ENCODE results near the gene FAM78A.
A peak's percentile ranks its signal among the peaks of the same experiment; 100 is the strongest.

The FAM78A gene

DNA sequence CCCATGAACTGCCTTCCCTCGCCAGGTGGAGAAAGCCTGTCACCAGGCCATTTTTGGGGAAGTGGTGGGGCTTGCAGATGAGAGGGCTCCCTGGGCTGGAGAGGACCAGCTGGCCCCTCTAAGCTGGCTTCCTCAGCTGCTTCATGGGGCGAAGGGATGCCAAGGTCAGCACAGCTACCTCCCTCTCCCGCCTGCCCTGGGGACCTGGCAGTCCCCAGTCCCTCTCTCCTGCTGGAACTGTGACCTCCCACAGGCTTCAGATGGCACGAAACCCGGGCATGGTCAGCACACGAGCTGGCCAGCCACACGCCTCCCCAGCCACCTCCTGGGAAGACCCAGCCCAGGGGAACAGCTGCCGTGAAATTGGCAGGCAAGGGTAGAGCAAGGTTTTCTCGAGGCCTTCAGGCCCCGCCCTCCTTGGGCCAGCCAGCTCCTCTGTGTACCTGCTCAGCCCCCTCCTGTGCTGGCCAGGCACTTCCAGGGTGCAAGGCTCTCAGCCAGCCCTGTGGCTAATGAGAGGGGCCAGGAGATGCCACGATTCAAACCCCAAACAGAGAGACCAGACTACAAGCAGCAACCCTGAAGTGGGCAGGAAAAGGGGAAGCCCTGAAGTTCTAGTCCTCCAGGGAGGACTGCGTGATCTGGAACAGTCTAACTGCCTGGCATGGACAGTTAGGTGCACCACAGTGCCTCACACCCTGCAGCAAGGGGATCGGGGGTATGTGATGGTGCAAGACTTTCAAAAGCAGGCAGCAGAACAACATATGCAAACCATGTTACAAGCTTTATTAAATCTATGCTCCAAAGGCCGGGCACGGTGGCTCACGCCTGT is 26.1 kb upstream of the FAM78A start:
- no peak for DNase-seq

GRCh38 chr9:131300444-131300843 is 24.1 kb upstream of the FAM78A start:
- no peak for DNase-seq

DNA sequence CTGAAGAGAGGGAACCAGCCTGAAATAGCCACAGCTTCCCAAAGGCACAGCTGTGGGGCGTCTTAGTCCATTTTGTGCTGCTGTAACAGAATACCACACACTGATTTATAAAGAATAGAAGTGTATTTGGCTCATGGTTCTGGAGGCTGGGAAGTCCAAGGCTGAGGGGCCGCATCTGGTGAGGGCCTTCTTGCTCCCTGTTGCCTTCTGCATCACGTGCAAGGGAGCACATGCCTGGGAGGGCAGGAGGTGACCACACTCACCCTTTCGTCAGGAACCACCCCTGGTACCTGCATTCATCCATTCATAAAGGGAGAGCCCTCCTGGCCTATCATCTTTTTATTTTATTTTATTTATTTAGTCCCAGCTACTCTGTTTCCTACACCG is 23.6 kb upstream of the FAM78A start:
- no peak for DNase-seq

DNA sequence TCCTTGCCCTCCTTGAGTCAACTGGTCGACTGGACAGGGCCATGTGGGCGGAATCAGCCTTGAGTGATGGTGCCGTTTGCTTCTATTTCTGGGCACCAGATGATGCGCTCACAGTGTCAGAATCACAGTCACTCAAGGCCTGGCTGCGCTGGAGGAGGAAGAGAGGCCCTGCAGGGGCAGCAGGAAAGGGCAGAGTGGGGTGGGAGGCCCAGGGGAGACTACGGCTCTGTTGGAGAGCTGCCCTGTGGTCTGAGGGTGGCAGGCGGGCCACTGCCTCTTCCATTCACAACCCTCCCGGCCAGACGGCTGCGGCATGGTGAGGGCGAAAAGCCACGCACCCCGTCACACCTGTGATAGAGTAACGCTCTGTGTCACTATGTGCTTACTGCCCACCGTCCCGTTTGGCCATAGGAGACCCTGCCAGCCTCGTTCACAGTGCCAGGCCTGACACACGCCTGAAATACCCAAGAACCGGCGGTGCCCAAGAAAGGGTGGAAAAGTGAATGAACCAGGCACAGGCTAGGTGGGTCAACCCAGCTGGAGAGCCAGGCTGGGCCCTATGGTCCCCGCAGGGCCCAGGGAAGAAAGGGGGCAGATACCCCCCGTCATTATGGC is 23.1 kb upstream of the FAM78A start:
- DNase-seq = no peak

DNA sequence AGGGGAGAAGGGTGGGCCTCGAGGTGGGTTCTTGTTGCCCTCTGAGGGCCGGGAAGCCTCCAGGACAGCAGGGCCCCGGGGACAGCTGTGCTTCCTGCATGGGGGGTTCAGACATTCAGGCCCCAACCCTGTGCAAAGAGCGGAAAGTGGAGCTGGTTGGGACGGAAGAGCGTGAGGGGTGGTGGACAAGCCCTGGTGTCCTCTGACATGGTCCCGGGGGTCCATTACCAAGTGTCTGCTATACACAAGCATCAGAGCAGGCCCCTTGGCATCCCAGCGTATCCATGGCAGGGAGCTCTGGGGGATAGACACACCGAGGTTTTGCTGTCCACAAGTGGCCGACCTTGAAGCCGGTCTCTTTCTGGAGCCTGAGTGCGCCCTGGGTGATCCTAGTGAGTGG is 22.5 kb upstream of the FAM78A start:
- DNase-seq = no peak

DNA sequence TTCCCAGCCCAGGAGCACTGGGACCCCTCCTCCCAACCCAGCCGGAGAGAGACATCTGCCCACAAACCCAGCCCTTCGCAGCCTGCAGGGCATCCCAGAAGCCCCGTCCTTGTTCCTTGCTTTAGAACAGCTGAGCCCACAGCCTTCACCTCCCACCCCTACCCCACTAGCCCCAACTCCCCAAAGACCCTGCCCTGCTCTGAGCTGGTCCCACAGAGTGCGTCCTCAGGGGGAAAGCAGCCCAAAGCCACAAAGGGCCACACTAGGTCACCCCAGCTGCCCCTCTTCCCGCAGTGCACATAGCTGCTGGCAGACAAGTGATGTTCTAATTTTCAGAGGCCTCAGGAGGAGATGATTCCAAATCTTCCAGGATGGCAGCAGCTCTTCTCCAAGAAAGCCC is 22.0 kb upstream of the FAM78A start:
- DNase-seq = no peak

DNA sequence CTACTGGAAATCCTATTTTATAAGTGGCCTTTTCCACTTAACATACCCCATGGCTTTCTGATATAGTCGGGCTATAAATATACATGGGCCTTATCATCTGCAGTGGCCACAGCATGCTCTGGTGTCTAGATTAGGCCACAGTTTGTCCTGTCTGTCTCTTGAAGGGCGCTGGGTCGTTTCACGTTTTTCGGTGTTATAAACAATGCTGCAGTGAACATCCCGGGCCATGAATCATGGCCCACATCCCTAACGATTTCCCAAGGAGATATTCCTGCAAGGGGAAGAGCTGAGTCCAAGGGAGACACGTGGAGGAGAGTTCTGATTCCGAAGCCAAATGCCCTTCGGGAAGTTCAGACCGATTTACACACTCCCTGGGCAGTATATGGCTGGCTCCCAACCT is 21.6 kb upstream of the FAM78A start:
- no peak for DNase-seq

DNA sequence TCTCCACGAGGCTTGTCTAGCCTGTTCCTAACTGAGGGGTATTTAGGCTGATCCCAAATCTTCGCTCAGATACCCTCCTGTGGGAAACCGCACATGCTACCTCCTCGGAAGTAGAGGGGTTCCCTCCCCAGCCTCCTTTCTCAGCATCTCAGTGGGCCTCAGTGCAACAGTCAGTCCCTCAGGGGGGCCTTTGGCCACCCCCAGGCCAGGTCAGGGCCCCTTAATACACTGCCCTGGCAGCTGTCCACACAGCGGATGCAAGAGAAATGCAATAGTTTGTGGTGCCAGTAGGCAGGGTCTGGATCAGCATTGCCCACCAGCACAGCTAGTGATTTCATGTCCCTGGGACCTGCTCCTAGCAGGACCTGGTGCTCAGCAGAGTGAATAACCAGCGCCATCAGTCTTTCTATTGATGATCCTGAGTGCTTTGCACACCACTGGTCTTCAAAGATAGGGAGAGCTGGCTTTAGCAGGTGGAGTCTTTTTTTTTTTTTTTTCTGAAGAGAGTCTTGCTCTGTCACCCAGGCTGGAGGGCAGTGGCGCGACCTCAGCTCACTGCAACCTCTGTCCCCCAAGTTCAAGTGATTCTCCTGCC is 20.7 kb upstream of the FAM78A start:
- no peak for DNase-seq

DNA sequence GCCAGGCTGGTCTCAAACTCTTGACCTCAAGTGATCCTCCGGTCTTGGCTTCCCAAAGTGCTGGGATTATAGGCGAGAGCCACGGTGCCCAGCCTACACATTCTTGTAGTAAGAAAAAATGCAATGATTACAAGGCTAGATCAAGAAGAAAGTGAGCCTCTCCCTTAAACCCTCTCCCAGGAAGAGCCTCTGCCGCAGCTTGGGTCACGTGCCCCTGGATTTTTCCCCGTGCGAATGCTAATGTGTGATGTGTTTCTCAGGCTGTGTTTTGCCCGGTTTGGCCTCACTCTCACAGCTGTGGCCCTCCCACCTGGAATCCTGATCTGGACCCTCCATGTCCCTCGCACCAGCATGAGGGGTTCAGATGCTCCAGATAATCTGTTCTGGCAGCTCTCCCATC is 20.1 kb upstream of the FAM78A start:
- DNase-seq = no peak

- no peak for DNase-seq
Measured at GRCh38 chr9:131292937-131293336, 16.6 kb upstream of the FAM78A start.

DNA sequence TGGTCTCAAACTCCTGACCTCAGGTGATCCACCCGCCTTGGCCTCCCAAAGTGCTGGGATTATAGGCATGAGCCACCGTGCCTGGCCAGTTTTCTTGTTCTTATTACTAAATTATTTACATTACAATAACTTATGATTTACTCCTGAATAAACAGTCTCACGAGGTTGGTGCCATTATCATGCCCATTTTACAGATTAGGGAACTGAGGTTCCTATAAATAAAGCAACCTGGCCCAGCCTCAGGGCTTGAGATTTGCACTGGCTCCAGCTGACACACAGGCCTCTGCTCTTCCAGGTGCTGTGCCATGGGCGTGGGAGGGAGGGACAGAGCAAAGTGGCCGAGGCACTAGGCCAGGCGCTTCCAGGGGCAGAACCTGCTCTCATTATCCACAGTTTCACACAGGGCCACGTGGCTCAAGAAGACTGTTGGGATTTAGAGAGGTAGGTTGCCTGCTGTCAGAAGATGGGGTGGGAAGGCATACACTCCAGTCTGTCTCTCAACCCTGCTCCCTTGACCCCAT is 15.5 kb upstream of the FAM78A start:
- DNase-seq = no peak

- no peak for DNase-seq
Measured at GRCh38 chr9:131290767-131291370, 14.6 kb upstream of the FAM78A start.

GRCh38 chr9:131290036-131290766 is 13.9 kb upstream of the FAM78A start:
- no peak for DNase-seq

- DNase-seq = peak; percentile 49
Measured at GRCh38 chr9:131289301-131290035, 13.2 kb upstream of the FAM78A start, which contains the start of gene PLPP7. Gene PLPP7, plus strand, starts transcription at chr9:131289723. Its CDS starts 275 bp downstream, at chr9:131289998.

DNA sequence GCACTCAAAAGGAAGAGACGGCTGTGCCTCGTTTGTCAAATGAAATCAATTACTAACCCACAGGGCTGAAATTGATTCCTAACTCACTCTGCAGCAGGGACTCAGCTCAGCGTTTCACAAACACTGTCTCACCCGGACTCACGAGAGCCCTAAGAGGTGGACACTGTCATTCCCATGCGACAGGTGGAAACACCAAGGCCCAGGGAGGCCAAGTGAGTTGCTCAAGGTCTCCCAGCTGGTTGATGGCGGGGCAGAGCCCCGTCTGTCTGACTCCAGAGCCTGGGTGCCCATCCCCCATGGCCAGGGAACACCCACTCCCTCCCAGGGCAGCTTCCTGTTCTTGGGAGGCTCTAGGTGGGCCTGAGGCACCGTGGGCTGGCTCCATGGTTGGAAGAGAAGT is 11.9 kb upstream of the FAM78A start:
- no peak for DNase-seq

DNA sequence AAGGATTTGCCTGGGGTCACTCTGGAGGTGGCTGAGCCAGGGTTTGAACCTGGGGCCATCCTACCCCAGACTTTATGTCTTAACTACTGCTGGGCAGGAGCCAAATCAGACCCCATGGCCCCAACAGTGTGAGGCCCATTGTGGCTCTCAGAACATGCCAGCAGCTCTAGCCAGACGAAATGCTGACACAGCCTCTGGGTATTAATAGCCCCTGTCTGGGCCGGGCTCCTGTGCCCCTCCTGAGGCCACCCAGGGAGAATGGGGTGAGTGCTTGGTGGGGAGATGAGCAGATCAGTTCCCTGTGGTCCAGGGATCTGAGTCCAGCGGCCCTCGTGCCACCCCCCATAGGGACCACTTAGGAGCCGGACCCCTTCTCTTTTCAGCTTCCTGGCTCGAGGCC is 11.0 kb upstream of the FAM78A start:
- no peak for DNase-seq

GRCh38 chr9:131284856-131285255 is 8.5 kb upstream of the FAM78A start:
- DNase-seq = peak; percentile 38

GRCh38 chr9:131282688-131283422 is 6.5 kb upstream of the FAM78A start:
- no peak for DNase-seq

GRCh38 chr9:131282175-131282574 is 5.9 kb upstream of the FAM78A start:
- no peak for DNase-seq

DNA sequence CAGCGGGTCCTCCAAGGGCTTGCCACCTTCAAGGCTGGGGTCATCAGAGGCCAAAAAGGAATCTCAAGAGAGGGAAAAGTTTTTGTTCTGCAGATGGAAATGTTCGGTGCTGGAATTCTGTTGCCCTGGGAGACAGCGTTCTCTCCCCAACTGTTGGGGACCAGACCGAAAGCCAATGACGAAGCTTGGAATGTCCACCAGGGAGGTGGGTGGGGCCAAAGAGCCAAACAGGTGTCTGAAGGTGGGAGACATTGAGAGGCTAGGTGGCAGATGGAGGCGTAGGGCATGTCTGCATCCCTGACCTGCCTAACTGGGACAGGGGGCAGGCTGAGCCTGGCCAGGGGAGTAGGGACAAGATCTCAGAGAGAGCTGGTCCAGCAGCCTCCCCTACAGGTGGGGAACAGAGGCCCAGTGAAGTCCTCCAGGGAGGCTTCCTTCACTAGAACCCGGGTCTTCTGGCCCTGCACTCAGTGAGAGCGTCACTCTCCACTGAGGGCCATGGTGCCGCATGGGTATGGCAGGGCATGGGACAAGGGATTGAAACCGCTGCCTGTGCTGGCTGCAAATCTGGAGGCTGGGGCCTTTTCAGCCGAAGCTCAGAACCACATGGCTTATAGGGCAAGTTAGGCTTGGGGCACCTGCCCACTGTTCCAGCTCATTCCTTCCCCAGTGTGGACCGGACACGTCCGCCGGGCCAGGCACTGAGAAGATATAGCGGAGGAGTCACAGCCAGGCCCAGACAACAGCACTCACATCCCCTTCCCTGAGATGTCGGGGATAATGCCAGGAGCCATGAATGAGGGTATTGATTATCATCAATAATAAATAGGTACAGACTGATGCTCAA is 5.0 kb upstream of the FAM78A start:
- no peak for DNase-seq
